Smooth muscle cell of the brain vasculature (primary cell): Measurements from ENCODE around the gene PRAME.
"Not testable (repeated sequence)": the region's sequence is repeated elsewhere in the genome, so short reads cannot be mapped to it uniquely, and the experiment has no call there.

ENCODE experiments used
- DNase-seq: peaks from one replicate; pipeline ENCODE4 v3.0.0-alpha.2; 2012; ENCODE audit warnings: low read depth, low spot score

Gene PRAME

GRCh38 chr22:22521631-22522030, 37.4 kb downstream of the PRAME start:
- no peak for DNase-seq

- no peak for DNase-seq
Measured at GRCh38 chr22:22520667-22521602, 38.1 kb downstream of the PRAME start.

- no peak for DNase-seq
Measured at GRCh38 chr22:22520020-22520656, 38.9 kb downstream of the PRAME start, which contains the start of gene ZNF280A. TSS of gene ZNF280A (minus strand) at chr22:22520270. CDS start at chr22:22515630, 4,640 bp downstream.

- no peak for DNase-seq
Measured at GRCh38 chr22:22519591-22519990, 39.5 kb downstream of the PRAME start.

GRCh38 chr22:22516992-22517391, 42.1 kb downstream of the PRAME start:
- DNase-seq = no peak

- no peak for DNase-seq
Measured at GRCh38 chr22:22515890-22516289, 43.2 kb downstream of the PRAME start.

- not testable (repeated sequence) for DNase-seq
Measured at GRCh38 chr22:22514431-22514830, 44.6 kb downstream of the PRAME start.

- DNase-seq = no peak
Measured at GRCh38 chr22:22513619-22514018, 45.4 kb downstream of the PRAME start.

GRCh38 chr22:22512951-22513350, 46.1 kb downstream of the PRAME start:
- no peak for DNase-seq

GRCh38 chr22:22510833-22511232, 48.2 kb downstream of the PRAME start:
- DNase-seq = not testable (repeated sequence)

GRCh38 chr22:22509912-22510311, 49.2 kb downstream of the PRAME start:
- DNase-seq = not testable (repeated sequence)

- DNase-seq = peak; percentile 40
Measured at GRCh38 chr22:22508274-22509176, 50.5 kb downstream of the PRAME start, which contains the start of gene ZNF280B. TSS of gene ZNF280B (minus strand) at chr22:22508742. CDS start at chr22:22489398, 19,344 bp downstream.

- no peak for DNase-seq
Measured at GRCh38 chr22:22507743-22508273, 51.3 kb downstream of the PRAME start.

- no peak for DNase-seq
Measured at GRCh38 chr22:22506736-22507135, 52.3 kb downstream of the PRAME start.

- no peak for DNase-seq
Measured at GRCh38 chr22:22498267-22498666, 60.8 kb downstream of the PRAME start.
